NCI-H510A (cell line): Measurements from ENCODE around the gene FUT3.

Experiments used
- DNase-seq: peaks from one replicate; lab custom pipeline; 2025; lab: John Stamatoyannopoulos, UW

The FUT3 gene

DNA sequence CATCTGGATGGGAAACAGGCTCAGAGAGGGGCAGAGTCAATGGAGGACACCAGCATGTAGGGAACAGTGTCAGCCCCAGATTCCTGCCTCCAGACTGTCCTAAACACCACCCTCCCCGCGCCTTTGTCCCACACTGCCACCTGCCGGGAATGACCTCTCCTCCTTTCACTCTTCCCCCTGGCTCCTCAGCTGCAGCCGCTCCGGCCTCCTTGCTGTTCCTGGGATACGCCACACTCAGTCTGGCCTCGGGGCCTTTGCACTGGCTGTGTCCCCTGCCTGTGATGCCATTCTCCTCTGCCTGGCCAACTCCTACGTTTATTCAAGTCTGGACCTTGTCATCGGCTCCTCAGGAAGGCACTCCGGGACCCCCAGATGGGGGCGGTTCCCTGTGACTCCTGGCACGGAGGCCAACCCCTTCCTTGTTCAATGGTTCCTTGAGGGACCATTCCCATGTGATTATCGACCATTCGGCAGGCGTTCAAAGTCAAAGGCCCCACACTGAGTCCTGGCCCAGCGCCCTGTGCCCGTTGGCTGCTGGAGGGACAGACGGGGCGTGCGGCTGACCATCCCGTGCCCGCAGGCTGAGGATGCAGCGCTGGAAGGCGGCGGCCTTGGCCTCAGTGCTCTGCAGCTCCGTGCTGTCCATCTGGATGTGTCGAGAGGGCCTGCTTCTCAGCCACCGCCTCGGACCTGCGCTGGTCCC lies 27.5 kb downstream of the FUT3 start:
- DNase-seq = no peak

DNA sequence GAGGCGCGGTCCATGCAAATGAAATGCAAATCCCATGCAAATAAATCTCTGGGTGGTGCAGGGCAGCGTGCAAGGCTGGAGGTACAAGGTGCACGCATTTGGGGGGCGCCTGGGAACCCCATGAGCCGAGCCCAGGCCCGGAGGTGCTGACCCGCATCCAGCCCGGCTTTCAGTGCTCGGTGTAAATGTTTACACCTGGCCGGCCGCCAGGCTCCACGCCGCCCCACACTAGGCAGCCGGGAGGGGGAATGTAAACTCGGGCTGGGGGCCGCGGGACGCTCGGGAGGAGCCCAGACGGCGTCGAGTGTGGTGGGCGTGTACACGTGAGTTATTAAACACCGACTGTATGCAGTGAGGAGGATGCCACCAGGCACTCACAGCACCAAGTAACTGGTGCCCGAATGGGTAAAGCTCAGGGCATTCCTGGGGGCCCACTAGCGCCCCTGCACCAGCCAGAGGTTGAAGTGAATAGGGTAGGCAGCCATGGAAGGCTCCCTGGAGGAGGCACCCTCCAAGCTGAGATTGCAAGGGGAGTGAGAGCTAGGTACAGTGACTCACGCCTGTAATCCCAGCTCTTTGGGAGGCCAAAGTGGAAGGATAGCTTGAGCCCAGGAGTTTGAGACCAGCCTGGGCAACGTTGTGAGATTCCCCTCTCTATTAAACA lies 28.9 kb downstream of the FUT3 start:
- DNase-seq = no peak

DNA sequence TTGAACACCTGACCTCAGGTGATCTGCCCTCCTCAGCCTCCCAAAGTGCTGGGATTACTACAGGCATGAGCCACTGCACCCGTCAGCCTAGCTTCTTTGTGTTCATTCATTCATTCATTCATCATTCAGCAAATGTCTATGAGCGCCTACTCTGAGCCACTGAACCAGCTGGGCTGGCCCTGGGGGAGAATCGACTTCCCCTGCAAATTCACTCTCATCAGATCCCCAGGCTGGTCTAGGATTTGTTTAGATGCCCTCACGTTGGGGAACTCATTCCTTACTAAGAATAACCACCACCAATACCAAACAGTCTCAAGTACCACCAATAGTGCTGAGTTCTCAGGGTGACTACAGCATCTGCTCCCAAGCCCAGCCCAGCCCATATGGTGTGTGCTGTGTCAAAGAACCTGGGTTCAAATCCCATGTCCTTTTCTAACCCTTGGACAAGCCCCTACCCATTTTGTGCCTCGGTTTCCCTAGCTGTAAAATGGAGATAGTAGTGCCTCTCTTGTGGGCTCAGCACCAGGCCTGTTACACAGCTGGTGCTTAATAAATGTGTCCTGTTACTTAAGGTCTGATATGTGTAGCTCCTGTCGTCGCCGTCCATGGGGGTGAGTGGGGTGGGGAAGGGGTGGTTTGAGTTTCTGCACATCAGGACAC lies 29.6 kb downstream of the FUT3 start:
- no peak for DNase-seq

DNA sequence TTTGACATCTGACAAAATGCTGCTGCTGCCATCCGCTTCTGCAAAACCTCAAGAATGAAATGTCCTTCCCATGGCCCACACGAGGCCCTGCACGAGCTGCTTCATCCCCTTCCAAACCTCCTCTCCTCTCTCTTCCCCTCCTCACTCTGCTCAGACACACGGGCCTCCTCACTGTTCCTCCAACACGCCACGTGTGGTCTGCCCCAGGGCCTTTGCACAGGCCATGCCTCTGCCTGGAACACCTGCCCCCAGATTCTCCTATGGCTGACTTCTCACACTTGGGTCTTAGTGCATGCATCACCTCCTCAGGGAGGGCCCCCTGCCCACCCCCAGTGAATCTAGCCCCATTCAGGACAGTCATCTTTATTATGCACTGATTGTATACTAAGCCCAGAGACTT lies 30.5 kb downstream of the FUT3 start:
- no peak for DNase-seq

DNA sequence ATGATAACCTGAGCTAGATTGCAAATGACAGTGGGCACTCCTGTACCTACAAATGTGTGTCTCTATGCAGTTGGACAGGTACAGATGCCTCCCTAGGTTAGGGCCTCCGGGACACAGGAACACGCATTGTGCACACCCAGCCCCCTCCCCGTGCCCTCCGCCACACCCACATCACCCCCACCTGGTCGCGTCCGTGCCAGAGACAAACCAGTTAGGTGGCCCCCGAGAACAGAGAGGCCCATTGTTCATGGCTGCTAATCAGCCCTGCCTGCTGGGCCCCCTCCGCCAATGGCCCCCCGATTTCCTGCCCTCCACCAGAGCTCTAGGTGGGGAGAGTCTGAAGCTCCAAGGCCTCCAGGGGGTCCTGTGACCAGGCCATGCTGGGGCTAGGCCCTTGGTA lies 32.7 kb downstream of the FUT3 start:
- DNase-seq = no peak

DNA sequence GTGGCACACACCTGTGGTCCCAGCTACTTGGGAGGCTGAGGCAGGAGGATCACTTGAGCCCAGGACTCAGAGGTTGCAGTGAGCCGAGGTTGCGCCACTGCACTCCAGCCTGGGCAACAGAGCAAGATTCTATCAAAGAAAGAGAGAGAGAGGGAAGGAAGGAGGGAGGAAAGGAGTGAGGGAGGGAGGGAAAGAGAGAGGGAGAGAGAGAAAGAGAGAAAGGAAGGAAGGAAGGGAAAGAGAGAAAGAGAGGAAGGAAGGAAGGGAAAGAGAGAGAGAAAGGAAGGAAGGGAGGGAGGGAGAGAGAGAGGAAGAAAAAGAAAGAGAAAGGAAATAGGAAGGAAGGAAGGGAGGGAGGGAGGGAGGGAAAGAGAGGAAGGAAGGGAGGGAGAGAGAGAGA lies 34.0 kb downstream of the FUT3 start:
- no peak for DNase-seq

DNA sequence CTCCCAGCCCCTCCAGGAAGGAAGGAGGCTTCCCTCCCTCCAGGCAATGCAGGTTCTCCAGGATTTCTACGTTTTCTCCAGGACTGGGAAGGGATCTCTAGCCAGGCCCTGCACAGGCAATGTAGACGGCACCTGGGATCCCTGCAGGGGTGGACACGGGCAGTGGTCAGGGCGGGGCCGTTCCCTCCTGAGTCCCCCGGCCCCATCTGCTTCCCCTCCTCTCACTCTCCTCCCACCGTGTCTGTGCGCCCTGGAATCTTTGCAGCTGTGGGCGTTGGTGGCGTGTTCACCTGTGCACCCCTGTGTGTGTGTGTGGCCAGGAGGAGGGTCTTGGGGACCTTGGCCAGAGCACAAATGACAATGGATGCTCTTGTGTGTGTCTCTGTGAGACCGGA lies 36.4 kb downstream of the FUT3 start:
- no peak for DNase-seq

DNA sequence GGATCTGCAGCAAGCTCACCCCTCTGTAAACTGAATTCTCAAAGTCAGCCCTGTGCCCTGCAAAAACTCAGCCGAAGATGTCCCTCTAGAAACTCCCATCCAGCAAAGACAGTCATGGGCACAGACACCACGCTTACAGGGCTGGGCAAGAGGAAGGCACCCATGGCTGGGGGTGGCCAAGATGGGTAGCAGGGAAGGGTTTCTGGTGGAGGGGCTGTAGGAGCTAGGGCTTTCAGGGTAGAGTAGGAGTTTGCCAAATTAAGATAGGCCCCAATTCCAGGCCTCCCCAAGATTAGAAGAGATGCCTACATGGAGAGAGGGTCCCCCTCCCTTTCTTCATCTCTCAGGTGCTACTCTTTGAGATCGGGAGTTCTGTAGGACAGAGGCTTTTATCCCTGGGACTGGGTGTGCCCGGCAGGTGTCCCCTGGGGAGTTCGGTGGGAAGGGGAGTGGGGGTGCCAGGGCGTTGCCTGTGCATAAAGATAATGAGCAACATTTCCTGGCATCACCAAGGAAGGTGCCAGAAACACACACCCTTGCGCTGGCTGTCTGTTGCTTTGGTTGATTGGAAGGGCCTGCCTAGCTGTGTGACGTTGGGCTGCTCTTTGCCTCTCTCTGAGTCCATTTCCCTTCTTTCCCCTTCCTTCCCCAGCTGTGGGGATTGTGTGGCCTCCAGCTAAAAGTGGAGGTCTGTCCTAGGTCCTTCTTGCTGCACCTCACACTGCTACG lies 37.0 kb downstream of the FUT3 start:
- no peak for DNase-seq

DNA sequence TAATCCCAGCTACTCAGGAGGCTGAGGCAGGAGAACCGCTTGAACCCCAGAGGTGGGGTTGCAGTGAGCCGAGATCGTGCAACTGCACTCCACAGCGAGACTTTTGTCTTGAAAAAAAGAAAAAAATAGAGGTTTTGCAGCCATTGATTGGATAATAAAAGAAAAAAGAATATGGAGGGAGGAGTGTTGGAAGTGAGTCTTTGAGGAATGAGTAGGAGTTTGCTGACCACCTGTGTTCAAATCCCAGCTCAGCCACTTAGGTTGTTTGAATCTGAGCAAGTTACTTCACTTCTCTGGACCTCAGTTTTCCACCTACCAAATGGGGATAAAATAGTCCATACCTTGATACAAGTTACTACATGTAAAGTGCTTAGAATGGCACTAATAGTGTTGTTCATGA lies 40.1 kb downstream of the FUT3 start:
- DNase-seq = no peak

DNA sequence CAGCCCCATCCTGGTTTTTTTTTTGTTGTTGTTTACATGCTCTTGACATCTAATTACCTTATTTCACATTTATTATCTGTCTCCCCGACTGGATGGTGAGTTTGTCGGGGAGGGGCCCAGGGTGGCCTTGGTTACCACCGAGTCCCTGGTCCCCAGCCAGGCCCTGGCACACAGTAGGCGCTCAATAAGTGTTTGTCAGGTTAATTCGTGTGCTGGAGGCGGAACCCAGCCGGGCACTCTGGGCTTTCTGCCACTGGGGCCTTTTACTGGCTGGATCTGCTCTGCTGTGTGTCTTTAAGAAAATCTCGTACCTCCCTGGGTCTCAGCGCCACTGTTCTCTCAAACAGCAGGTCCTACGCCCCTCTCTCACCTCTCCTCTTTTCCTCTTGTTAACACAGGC lies 41.8 kb downstream of the FUT3 start:
- no peak for DNase-seq

DNA sequence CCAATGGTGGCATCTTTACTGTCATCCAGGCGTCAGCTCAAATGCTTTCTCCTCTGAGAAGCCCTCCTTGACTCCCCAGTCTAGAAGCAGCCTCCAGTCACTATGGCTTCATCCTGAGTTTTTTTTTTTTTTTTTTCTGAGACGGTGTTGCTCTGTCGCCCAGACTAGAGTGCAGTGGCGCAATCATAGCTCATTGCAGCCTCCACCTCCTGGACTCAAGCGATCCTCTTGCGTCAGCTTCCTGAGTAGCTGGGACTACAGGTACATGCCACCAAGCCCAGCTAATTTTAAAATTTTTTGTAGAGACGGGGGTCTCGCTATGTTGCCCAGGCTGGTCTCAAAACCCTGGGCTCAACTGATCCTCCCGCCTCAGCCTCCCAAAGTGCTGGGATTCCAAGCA lies 42.2 kb downstream of the FUT3 start:
- no peak for DNase-seq

DNA sequence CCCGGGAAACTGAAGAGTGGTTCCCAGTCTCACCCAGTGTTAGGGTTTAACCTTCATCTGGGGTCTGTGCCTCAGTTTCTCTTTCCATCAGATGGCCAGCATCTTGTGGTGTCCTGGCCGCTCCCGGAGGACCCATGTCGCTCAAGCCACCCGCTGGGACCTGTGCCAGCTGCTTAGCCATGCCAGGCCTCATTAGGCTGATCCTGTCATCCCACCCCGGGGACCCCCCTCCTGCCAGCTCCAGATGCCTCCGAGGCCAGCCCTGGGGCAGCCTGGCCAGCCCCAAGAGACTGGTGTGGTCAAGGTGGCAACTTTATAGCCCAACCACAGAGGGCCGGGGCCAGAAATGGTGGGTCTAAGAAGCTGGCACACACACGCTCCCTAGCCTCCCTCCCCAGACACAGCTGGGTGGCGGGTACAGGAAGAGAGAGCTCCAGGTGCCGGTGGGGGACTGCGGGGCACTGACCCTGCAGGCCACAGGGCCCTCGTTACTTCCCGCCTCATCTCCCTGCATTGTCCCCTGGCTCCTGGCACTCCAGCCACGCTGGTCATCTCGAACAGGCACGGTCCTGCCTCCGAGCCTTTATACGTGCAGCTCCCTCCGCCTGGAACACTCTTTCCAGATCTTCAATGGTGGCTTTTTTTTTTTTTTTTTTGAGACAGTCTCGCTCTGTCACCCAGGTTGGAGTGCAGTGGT lies 43.0 kb downstream of the FUT3 start:
- DNase-seq = no peak

DNA sequence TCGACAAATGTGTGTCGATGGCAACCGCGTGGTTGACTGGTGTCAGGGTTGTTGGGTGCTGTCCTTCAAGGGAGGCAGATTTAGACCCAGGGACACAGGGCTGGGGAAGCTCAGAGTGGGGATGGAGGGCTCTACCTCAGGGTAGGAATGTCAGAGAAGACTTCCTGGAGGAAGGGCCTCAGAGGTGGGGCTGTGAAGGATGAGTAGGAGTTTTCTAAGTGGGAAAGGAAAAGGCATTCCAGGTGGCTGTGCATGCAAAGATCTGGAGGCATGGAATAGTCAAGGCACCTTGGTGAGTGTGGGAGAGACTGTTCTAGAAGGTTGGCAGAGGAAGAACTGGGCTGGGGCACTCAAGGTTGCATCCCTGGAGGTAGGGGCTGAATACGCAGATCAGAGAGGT lies 44.3 kb downstream of the FUT3 start:
- DNase-seq = no peak

DNA sequence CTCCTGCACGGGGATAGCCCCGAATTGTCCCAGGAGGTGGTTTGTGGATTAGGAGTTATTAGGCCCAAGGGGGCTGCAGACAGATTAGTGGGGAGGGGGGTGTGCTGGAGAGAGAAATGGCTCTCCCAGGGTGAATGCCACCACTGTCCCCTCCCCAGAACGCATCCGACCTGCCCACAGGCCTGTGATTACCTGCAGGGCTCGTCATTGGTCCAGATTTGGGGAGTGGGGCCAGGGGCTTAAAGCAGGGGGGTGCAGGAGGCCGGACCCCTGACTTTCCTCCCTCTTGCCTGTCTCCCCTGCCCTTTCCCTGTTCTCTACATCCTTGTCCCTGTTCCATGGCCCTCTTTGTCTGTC lies 45.1 kb downstream of the FUT3 start:
- no peak for DNase-seq

DNA sequence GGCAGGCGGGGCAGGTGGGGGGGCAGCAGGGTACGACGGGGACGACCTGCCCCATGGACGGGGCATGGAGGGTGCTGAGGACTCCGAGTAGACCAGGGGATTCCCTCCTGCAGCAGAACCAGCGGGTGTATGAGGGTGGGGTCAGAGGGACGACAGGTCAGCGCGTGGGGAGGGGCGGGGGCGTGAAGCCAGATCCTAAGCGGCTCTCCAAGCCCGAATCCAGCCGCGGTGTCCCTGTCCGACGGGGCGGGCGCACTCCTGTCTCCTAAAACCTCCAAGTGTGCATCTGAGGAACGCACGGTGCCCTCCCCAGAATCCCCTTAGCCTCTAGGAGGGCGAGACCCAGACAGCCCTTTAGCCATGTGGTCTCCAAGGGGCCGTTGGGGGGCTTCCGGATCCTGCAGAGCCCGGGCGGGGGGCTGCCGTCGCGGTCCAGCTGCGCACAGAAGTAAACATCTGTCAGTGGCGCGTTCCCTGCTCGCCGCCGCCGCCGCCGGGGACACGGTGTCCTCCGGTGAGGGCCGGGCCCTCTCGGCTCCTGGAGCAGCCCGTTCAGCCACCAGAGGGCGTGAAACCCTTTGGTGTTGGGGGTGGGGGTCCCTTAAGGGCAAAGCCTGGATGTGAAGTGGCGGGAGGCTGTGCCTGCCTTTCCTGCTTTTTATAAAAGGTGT lies 45.7 kb downstream of the FUT3 start:
- DNase-seq = peak; percentile 78

DNA sequence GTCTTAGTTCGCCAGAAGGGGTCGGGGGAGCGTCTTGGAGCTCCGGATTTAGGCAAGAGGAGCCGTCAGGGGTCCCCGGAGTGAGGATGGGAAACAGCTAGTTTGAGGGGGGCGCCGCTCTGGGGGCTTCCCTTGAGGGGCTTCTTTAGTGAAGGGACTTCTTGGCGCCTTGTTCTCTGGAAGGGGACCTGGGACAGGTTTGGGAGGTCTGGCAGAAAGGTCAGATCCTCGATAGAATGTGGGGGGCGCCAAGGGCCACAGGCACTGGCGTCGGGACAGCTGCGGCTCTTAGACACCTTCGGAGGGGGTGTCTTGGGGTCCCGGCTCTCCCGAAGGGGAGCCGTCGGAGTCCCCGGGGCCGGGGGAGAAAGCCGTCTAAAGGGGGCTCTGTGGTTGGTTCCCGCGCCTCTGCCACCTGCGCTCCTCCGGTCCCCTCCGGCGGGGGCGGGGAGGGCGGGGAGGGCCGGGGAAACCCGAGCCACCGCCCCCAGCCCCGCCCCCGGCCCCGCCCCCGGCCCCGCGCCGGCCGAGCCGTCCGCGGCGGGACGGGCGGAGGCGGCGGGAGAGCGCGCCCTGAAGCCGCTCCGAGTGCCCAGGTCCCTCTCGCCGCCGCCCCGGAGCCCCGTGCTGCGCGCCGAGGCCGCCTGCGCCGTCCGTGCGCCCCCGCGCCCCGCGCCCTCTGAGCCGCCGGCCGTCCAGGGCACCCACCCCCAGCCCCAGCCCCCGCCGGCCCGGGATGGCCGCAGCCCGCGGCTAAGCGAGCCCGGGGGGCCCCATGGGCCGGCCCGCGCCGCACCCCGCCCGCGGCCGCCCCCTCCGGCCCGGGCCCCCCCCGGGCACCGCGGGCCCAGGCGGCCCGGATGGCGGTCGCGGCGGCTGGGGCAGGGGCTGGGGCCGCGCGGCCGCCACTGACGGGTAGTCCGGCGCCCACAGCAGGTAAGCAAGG lies 46.5 kb downstream of the FUT3 start, which contains the start of gene NRTN:
Gene NRTN (plus strand): TSS at position 552 of the 946 bp plus-strand sequence. CDS start 19,099 bp downstream, outside the sequence.
- peak; percentile 59 for DNase-seq

DNA sequence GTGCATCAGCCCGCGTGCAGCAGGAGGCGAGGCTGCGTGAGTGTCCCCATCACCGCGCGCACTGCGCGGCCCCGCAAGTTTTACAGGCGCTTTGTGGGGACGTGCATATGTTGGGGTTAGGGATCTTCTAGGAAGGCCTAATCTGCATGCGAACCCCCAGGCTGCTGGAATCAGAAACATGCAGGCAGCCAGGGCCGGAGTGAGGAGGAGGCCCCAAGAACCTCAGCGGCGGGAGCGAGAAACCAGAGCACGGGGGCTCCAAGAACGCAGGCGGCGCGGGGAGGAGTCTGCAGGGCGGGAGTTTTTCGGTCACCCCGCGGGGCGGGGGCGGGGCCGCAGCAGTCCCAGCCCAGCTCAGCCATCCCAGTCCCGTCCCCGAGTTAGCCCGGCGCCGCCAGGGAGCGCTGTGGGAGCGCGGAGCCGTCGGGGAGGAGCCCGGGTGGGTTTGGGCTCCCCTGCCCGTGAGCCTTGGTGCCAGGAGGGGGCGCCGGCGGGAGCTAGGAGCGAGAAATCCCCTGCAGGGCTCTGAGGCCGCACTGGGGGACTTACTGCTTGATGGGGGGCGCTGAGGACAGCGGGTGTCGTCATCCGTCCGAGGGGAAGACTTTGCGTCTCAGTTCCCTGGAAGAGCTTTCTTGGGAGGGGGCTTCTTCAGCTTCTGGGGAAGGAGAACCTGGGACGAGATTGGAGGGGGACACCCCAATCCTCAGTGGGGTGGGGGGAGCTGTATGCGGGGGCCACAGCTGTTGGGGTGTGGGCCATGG lies 47.3 kb downstream of the FUT3 start:
- DNase-seq = peak; percentile 88

DNA sequence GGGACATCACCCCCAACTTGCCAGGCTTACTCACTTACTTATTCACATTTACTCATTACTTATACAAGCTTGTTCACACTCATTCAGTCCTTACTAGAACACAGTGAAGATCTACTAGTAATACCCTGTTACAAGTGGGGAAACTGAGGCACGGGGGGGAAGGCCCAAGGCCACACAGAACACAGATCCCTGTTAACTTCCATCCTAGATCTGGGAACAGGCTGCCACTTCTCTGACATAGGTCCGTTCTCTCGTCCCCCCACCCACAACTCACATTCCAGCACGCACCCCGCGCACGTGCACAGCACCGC lies 47.9 kb downstream of the FUT3 start:
- no peak for DNase-seq

DNA sequence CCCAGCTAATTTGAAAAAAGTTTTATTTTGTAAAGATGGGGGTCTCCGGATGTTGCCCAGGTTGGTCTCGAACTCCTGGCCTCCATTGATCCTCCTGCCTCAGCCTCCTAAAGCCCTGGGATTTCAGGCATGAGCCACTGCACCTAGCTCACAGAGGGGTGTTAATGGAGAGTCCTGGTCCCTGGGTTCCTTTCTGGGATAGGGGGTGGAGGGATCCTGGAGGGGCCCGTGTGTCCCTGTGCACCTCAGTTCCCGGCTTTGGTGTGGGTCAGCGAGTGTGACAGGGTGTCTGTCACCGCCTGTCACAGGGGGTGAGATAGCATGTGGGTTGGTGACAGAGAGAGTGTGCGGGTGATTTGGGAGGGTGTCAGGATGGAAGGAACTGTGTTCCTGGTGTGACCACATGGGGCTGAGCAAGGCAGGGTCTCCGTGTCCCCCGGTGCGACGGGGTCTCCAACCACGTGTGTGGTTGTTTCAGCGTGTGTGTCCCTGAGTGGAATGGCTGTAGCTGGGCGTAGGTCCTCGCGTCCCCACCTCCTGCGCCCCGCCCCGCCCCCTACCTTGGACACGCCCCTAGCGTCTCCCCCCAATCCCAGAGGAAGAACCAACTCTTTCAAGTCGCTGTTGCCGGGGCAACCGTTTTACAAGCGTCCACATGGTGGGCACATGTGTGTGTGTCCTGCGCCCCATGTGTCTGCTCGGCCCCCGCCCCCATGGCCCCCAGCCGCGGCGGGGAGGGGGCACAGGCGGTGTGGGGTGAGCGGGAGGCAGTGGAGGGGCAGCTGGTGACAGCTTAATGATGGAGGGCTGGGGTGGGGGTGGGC lies 49.2 kb downstream of the FUT3 start:
- DNase-seq = no peak
